Sciatic nerve (tissue), 2 donors: ENCODE results near the gene KSR2. TPM values are rescaled to one million over a fixed set of nuclear protein-coding genes. Genes with fewer than 3 reads are reported as not detected.
"Not testable (repeated sequence)": the region's sequence is repeated elsewhere in the genome, so short reads cannot be mapped to it uniquely, and the experiment has no call there.

ENCODE experiments used
- ATAC-seq: fragments of 200-7000 bp; cut with Tn5 transposase; one replicate; pipeline ENCODE4 v1.9.1; 2020; ENCODE audit warnings: mild to moderate bottlenecking, moderate library complexity
- DNase-seq: peaks from one replicate; pipeline ENCODE4 v3.0.0-alpha.2; 2020; ENCODE audit warnings: low spot score
- intact Hi-C: fragments of 100-400 bp; cut with DNase I; formaldehyde crosslinking; loops from one replicate; pipeline ENCODE4 v1.14.2; 2022
- total RNA-seq: library from RNA; stranded (reverse); fragmentation: NEBNext Ultra II Directional; extraction: Animal tissue kit (Norgen Biotek cat#: 25700); gene quantifications from one replicate; pipeline ENCODE4 v1.2.1, GENCODE V29; 2021
- donor health status: DM: no; HTN: no; CAD: no.
- donor health status: DM: no; HTN: no; CAD: no.

Gene KSR2
- total RNA-seq, 1 donor from 2014 or later: not detected

- intact Hi-C loops: no loop called here
- no peak for ATAC-seq
These were observed 235.3 kb downstream of the KSR2 start for GRCh38 chr12:117733549-117733805.

GRCh38 chr12:117732761-117733548 is 235.8 kb downstream of the KSR2 start:
- ATAC-seq (no peak), DNase-seq (no peak)
- intact Hi-C loops: no loop called here

More at GRCh38 chr12:117733549-117733805, 235.3 kb downstream of the KSR2 start:
- DNase-seq: no peak

GRCh38 chr12:117731131-117731530 is 237.7 kb downstream of the KSR2 start:
- intact Hi-C loops, ATAC-seq, DNase-seq: not testable (repeated sequence)

- ATAC-seq: no peak
- no peak for DNase-seq
- intact Hi-C loops: no loop called here
These were observed 241.5 kb downstream of the KSR2 start for GRCh38 chr12:117727301-117727700.

GRCh38 chr12:117724543-117724942 is 244.2 kb downstream of the KSR2 start:
- ATAC-seq: no peak
- no peak for DNase-seq
- intact Hi-C loops: no loop called here

- intact Hi-C loops: no loop called here
- no peak for DNase-seq
- no peak for ATAC-seq
These were observed 250.2 kb downstream of the KSR2 start for GRCh38 chr12:117718559-117718958.

GRCh38 chr12:117718141-117718540 is 250.6 kb downstream of the KSR2 start:
- ATAC-seq: no peak
- DNase-seq: no peak
- intact Hi-C loops: no loop called here

GRCh38 chr12:117714203-117714602 is 254.6 kb downstream of the KSR2 start:
- intact Hi-C loops: no loop called here
- no peak for DNase-seq
- no peak for ATAC-seq

GRCh38 chr12:117710121-117710520 is 258.7 kb downstream of the KSR2 start:
- DNase-seq: no peak
- intact Hi-C loops: no loop called here
- no peak for ATAC-seq

GRCh38 chr12:117707861-117708260 is 260.9 kb downstream of the KSR2 start:
- intact Hi-C loops: no loop called here
- DNase-seq (no peak), ATAC-seq (no peak)

- DNase-seq: no peak
- no peak for ATAC-seq
- intact Hi-C loops: no loop called here
These were observed 265.2 kb downstream of the KSR2 start for GRCh38 chr12:117703584-117703983.

- intact Hi-C loops: no loop called here
- ATAC-seq: no peak
- no peak for DNase-seq
These were observed 266.0 kb downstream of the KSR2 start for GRCh38 chr12:117702741-117703140.

GRCh38 chr12:117699575-117699974 is 269.2 kb downstream of the KSR2 start:
- ATAC-seq: no peak
- intact Hi-C loops: no loop called here
- DNase-seq: no peak

- DNase-seq (no peak), ATAC-seq (no peak)
- intact Hi-C loops: no loop called here
These were observed 269.7 kb downstream of the KSR2 start for GRCh38 chr12:117699118-117699517.

- intact Hi-C loops: no loop called here
- DNase-seq: no peak
- no peak for ATAC-seq
These were observed 272.8 kb downstream of the KSR2 start for GRCh38 chr12:117695956-117696355.

GRCh38 chr12:117692512-117692911 is 276.3 kb downstream of the KSR2 start:
- DNase-seq (no peak), ATAC-seq (no peak)
- intact Hi-C loops: no loop called here

GRCh38 chr12:117689857-117690256 is 278.9 kb downstream of the KSR2 start:
- intact Hi-C loops: no loop called here
- DNase-seq: no peak
- ATAC-seq: no peak

GRCh38 chr12:117688446-117688845 is 280.3 kb downstream of the KSR2 start:
- DNase-seq: no peak
- intact Hi-C loops: no loop called here
- no peak for ATAC-seq

GRCh38 chr12:117686911-117687377 is 281.8 kb downstream of the KSR2 start:
- intact Hi-C loops: no loop called here
- DNase-seq (peak; percentile 68), ATAC-seq (peak; percentile 58)

GRCh38 chr12:117686210-117686609 is 282.6 kb downstream of the KSR2 start:
- DNase-seq (no peak), ATAC-seq (no peak)
- intact Hi-C loops: no loop called here
